K562 (cell line): ENCODE measurements around the gene PKLR. TPM values are rescaled to one million over a fixed set of nuclear protein-coding genes. Genes with fewer than 3 reads are reported as not detected.

Experiments
- ATF7 ChIP-seq: fragments of 450-650 bp; IDR thresholded peaks from 2 replicates; pipeline ENCODE4 v1.7.1; 2014; ENCODE audit warnings: mild to moderate bottlenecking, moderate library complexity
- CHD2 ChIP-seq: IDR thresholded peaks from 2 replicates; pipeline ENCODE4 v1.6.1; 2011; ENCODE audit warnings: low read depth, low read length
- CREB1 ChIP-seq, 2 experiments: sonication (generic) in 1 of 2; formaldehyde crosslinking in 1 of 2; IDR thresholded peaks; 2 replicates each; pipeline versions ENCODE4 v1.6.1 to v1.8.0; 2012 to 2022; ENCODE audit warnings: inconsistent platforms in 1 of 2, mild to moderate bottlenecking in 1 of 2, missing genetic modification reagents in 1 of 2, moderate library complexity in 1 of 2
- HNRNPUL1 ChIP-seq: fragments of 200-400 bp; formaldehyde crosslinking; IDR thresholded peaks from 2 replicates; pipeline ENCODE4 v1.6.1; 2017; ENCODE audit warnings: low read length
- IFI16 ChIP-seq: fragments of 250-450 bp; sonication (Bioruptor Pico); IDR thresholded peaks from 2 replicates; pipeline ENCODE4 v2.1.2; 2022; ENCODE audit warnings: mild to moderate bottlenecking, inconsistent platforms
- NFE2L1 ChIP-seq: fragments of 450-650 bp; IDR thresholded peaks from 2 replicates; pipeline ENCODE4 v1.6.1; 2016; ENCODE audit warnings: missing genetic modification characterization, low read depth, mild to moderate bottlenecking, missing compliant biosample characterization, moderate library complexity, borderline replicate concordance
- NRF1 ChIP-seq, 2 experiments: fragments of 450-650 bp; IDR thresholded peaks in 1 of 2; conservative IDR thresholded peaks in 1 of 2; 2 replicates each; pipeline ENCODE4 v1.6.1; 2014; ENCODE audit warnings: mild to moderate bottlenecking in 2 of 2
- PREB ChIP-seq: sonication (generic); formaldehyde crosslinking; IDR thresholded peaks from 2 replicates; pipeline ENCODE4 v1.8.1; 2023; ENCODE audit warnings: mild to moderate bottlenecking, missing genetic modification reagents
- RBFOX2 ChIP-seq: fragments of 200-400 bp; formaldehyde crosslinking; IDR thresholded peaks from 2 replicates; pipeline ENCODE4 v1.6.1; 2017; ENCODE audit warnings: low read depth, mild to moderate bottlenecking, low read length, moderate library complexity
- RBM17 ChIP-seq: fragments of 200-400 bp; formaldehyde crosslinking; IDR thresholded peaks from 2 replicates; pipeline ENCODE4 v1.6.1; 2017; ENCODE audit warnings: low read depth, mild to moderate bottlenecking, low read length, borderline replicate concordance
- SOX6 ChIP-seq: fragments of 450-650 bp; IDR thresholded peaks from 2 replicates; pipeline ENCODE4 v1.6.1; 2014; ENCODE audit warnings: mild to moderate bottlenecking
- SRF ChIP-seq, 2 experiments: fragments of 250-450, 450-650 bp in 1 of 2; sonication (Bioruptor Pico) in 1 of 2; sonication (generic) in 1 of 2; formaldehyde crosslinking; IDR thresholded peaks; 2 replicates each; pipeline versions ENCODE4 v1.5.0 to v1.5.1; 2020 to 2022; ENCODE audit warnings: mild to moderate bottlenecking in 1 of 2, missing genetic modification reagents in 1 of 2
- TBL1XR1 ChIP-seq, 2 experiments: IDR thresholded peaks; 2 replicates each; pipeline ENCODE4 v1.6.1; 2012; ENCODE audit warnings: improper control_type of control experiment in 2 of 2, low read length in 2 of 2, mild to moderate bottlenecking in 1 of 2
- TEAD4 ChIP-seq, 2 experiments: sonication (generic) in 1 of 2; formaldehyde crosslinking in 1 of 2; IDR thresholded peaks; 2 replicates each; pipeline versions ENCODE4 v1.6.1 to v1.8.0; 2012 to 2022; ENCODE audit warnings: borderline replicate concordance in 1 of 2, inconsistent platforms in 1 of 2, low read length in 1 of 2, mild to moderate bottlenecking in 1 of 2, missing genetic modification reagents in 1 of 2
- YY1 ChIP-seq, 3 experiments: IDR thresholded peaks; 2 replicates each; pipeline ENCODE4 v1.6.1; 2011; ENCODE audit warnings: low read length in 2 of 3, mild to moderate bottlenecking in 2 of 3, moderate library complexity in 2 of 3, borderline replicate concordance in 1 of 3, control low read depth in 1 of 3, low read depth in 1 of 3; ENCODE audit not compliant: insufficient read depth in 3 of 3, insufficient replicate concordance in 2 of 3, control insufficient read depth in 1 of 3, insufficient read length in 1 of 3; ENCODE audit errors: extremely low read depth in 1 of 3
- ZNF695 ChIP-seq: fragments of 450-650 bp; formaldehyde crosslinking; IDR thresholded peaks from 2 replicates; pipeline ENCODE4 v1.4.0; 2020; ENCODE audit warnings: mild to moderate bottlenecking, moderate library complexity
- polyA plus RNA-seq, 8 experiments: library from polyadenylated mRNA; depleted of rRNA in 4 of 8; stranded (reverse) in 5 of 8; unstranded in 3 of 8; fragments of >200 nt; fragmentation: Nextera tagmentation in 2 of 8; fragmentation: Illumina TruSeq in 1 of 8; extraction: Ambion mirVana in 2 of 8; extraction: Trizol in 1 of 8; gene quantifications; 2 replicates each; pipeline versions ENCODE4 v1.2.1 to v1.2.3, GENCODE V29; 2011 to 2014; ENCODE audit warnings: inconsistent platforms in 1 of 8, missing spikeins in 1 of 8
- total RNA-seq, 7 experiments: library from RNA; depleted of rRNA in 6 of 7; stranded (reverse); fragments of >200 nt in 6 of 7; fragmentation: Illumina TruSeq in 2 of 7; extraction: Trizol in 2 of 7; gene quantifications; 2 replicates each; pipeline versions ENCODE4 v1.2.1 to v1.2.3, GENCODE V29; 2011 to 2021; ENCODE audit warnings: low replicate concordance in 1 of 7
- TF ChIP-seq, protein P1 (sequence below): fragments of 450-650 bp; IDR thresholded peaks from 2 replicates; pipeline ENCODE4 v1.6.1; 2014; ENCODE audit warnings: low read depth, mild to moderate bottlenecking, moderate library complexity, borderline replicate concordance
- TF ChIP-seq, protein P2 (sequence below): sonication (generic); formaldehyde crosslinking; IDR thresholded peaks from 2 replicates; pipeline ENCODE4 v1.9.0; 2022; ENCODE audit warnings: mild to moderate bottlenecking, missing genetic modification reagents
- TF ChIP-seq, protein P3 (sequence below): fragments of 250-450 bp; sonication (Bioruptor Pico); IDR thresholded peaks from 2 replicates; pipeline ENCODE4 v1.4.0; 2020; ENCODE audit warnings: mild to moderate bottlenecking, moderate library complexity, borderline replicate concordance

The PKLR gene
- total and polyA plus RNA-seq, 9 of the 15 experiments (the other 6 are each of a cell fraction or from before 2014, with no cell fraction given), result 10.7 to 78.4 (median 38.2) TPM

DNA sequence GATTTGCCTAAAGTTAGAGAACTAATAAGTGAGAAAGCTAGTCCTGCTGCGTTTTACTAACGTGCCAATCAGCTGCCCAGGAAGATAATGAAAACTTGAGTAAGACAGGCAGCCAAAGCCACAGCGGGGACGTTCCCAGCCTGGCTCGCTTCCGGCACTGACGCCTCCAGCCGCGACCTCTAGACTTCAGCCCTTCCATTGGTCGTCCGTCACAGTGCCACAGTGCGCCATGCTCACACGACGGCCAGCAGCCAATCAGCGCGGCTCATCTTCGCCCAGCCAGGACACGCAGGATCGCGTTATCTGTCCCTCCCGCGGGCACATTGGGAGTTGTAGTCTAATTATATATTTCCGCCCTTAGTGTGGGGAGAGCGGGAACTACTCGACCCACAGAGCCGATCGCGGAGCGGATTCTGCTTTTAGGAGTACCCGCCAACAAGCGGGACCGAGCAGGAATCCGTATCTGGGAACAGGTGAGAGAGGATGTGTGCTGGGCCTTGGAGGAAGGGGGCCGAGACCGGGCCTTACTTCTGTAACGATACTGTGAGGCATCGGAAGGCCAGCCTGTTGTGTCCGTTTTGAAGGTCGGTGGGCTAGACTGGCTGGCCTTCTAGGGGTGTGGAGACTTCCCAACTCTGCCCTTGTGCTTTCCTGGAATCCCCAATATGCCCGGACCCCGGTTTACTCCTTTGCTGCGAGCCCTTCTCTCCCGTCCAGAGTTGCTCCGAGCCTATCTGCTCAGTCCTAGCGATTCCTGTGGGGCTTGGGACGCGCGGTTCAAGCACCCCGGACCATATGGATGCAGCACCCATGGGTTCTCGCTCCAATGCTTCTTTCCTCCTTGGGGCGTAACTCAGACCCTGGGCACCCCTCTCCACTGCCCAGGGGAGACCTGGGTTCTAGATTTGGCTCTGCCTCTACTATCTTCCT lies 7.5 kb upstream of the PKLR start, which contains the start of gene FDPS (continued):
- peak; percentile 38 to 77 (median 74) for TF ChIP-seq YY1 (IDR thresholded peaks at IDR 0.05; ENCODE audit: borderline replicate concordance in 1 of 3, control insufficient read depth in 1 of 3, extremely low read depth in 1 of 3, insufficient read depth in 3 of 3, insufficient read length in 1 of 3, insufficient replicate concordance in 2 of 3, low read depth in 1 of 3, low read length in 2 of 3)
- TF ChIP-seq, protein P1, sequence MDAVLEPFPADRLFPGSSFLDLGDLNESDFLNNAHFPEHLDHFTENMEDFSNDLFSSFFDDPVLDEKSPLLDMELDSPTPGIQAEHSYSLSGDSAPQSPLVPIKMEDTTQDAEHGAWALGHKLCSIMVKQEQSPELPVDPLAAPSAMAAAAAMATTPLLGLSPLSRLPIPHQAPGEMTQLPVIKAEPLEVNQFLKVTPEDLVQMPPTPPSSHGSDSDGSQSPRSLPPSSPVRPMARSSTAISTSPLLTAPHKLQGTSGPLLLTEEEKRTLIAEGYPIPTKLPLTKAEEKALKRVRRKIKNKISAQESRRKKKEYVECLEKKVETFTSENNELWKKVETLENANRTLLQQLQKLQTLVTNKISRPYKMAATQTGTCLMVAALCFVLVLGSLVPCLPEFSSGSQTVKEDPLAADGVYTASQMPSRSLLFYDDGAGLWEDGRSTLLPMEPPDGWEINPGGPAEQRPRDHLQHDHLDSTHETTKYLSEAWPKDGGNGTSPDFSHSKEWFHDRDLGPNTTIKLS, result peak; percentile 95
- no peak for TF ChIP-seq HNRNPUL1
- TF ChIP-seq TEAD4 (IDR thresholded peaks at IDR 0.05; ENCODE audit: low read length), result peak; percentile 14
- no peak for TF ChIP-seq TEAD4 (CRISPR knock-in tag; IDR thresholded peaks at IDR 0.05; ENCODE audit: borderline replicate concordance)
- no peak for TF ChIP-seq PREB (CRISPR knock-in tag)
- peak; percentile 71 for TF ChIP-seq SOX6
- TF ChIP-seq RBFOX2, result peak; percentile 88
- TF ChIP-seq NRF1 (conservative IDR thresholded peaks at IDR 0.05 in 1 of 2, IDR thresholded peaks at IDR 0.05 in 1 of 2), result peak; percentile 77 to 84
- peak in 1 of 2 experiments; percentile 67; a peak in 1 of 4 replicates for TF ChIP-seq SRF (CRISPR knock-in tag; IDR thresholded peaks at IDR 0.05)
- TF ChIP-seq CREB1 (IDR thresholded peaks at IDR 0.05), result peak; percentile 98
- peak; percentile 95 for TF ChIP-seq CREB1 (CRISPR knock-in tag; IDR thresholded peaks at IDR 0.05)
- TF ChIP-seq, protein P2, sequence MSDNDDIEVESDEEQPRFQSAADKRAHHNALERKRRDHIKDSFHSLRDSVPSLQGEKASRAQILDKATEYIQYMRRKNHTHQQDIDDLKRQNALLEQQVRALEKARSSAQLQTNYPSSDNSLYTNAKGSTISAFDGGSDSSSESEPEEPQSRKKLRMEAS, result peak; percentile 79
- no peak for TF ChIP-seq TBL1XR1 (IDR thresholded peaks at IDR 0.05; ENCODE audit: low read length in 2 of 2)
- TF ChIP-seq CHD2, result peak; percentile 93
- TF ChIP-seq NFE2L1 (tag), result no peak
- TF ChIP-seq ZNF695 (CRISPR knock-in tag), result no peak
- TF ChIP-seq ATF7, result peak; percentile 91
- TF ChIP-seq, protein P3, sequence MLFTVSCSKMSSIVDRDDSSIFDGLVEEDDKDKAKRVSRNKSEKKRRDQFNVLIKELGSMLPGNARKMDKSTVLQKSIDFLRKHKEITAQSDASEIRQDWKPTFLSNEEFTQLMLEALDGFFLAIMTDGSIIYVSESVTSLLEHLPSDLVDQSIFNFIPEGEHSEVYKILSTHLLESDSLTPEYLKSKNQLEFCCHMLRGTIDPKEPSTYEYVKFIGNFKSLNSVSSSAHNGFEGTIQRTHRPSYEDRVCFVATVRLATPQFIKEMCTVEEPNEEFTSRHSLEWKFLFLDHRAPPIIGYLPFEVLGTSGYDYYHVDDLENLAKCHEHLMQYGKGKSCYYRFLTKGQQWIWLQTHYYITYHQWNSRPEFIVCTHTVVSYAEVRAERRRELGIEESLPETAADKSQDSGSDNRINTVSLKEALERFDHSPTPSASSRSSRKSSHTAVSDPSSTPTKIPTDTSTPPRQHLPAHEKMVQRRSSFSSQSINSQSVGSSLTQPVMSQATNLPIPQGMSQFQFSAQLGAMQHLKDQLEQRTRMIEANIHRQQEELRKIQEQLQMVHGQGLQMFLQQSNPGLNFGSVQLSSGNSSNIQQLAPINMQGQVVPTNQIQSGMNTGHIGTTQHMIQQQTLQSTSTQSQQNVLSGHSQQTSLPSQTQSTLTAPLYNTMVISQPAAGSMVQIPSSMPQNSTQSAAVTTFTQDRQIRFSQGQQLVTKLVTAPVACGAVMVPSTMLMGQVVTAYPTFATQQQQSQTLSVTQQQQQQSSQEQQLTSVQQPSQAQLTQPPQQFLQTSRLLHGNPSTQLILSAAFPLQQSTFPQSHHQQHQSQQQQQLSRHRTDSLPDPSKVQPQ (CRISPR knock-in tag), result no peak
- no peak for TF ChIP-seq IFI16 (CRISPR knock-in tag)
- TF ChIP-seq RBM17, result no peak
